HCT116 (cell line): ENCODE data around the gene IL21R.

Source experiments
- EZH2 ChIP-seq: fragments of 200-600 bp; sonication (generic); IDR thresholded peaks from 2 replicates; pipeline ENCODE4 v1.6.1; 2017; ENCODE audit warnings: antibody characterized with exemption, mixed run types
- JUND ChIP-seq: IDR thresholded peaks from 2 replicates; pipeline ENCODE4 v1.6.1; 2012
- POLR2A ChIP-seq: IDR thresholded peaks from 2 replicates; pipeline ENCODE4 v1.7.0; 2011; ENCODE audit warnings: borderline replicate concordance; ENCODE audit not compliant: insufficient read depth, insufficient read length; ENCODE audit errors: extremely low read depth
- TCF7L2 ChIP-seq: IDR thresholded peaks from 2 replicates; pipeline ENCODE4 v1.7.0; 2011; ENCODE audit warnings: borderline replicate concordance, inconsistent platforms; ENCODE audit not compliant: insufficient read depth, insufficient read length; ENCODE audit errors: extremely low read depth
- YY1 ChIP-seq: IDR thresholded peaks from 2 replicates; pipeline ENCODE4 v1.6.1; 2011; ENCODE audit warnings: low read length, low read depth, moderate library complexity, mild to moderate bottlenecking; ENCODE audit not compliant: insufficient replicate concordance; ENCODE audit errors: extremely low read depth
- TF ChIP-seq, protein P1 (sequence below), 3 experiments: fragments of 200-600 bp in 1 of 3; sonication (generic) in 1 of 3; IDR thresholded peaks in 2 of 3; conservative IDR thresholded peaks in 1 of 3; 2 replicates each; pipeline ENCODE4 v1.5.1; 2012 to 2017; ENCODE audit warnings: low read depth in 2 of 3, low read length in 2 of 3, antibody characterized with exemption in 1 of 3, borderline replicate concordance in 1 of 3, control low read depth in 1 of 3, mild to moderate bottlenecking in 1 of 3, mixed read lengths in 1 of 3, mixed run types in 1 of 3, moderate library complexity in 1 of 3; ENCODE audit not compliant: insufficient read depth in 1 of 3

DNA sequence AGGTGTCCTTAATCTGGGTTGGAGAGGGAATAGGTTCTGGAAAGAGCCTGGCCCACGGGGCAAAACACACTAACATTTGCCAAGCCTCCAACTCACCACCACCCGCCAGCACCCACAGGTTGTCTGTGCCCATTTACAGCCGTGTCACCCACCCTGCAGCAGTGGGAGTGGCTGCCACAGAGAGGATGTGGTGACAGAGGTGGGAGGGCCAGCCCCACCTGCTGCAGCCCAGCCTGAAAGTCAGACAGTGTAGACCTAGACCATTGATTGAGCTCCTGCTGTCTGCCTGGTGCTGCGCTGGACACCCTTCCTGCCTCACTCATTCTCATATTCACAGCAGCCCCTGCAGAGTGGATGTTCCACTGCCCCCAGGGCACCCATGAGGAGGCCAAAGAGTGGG lies 44.7 kb downstream of the IL21R start:
- TF ChIP-seq EZH2 (no peak), POLR2A (no peak), YY1 (no peak), JUND (no peak), TCF7L2 (no peak)
- TF ChIP-seq, protein P1, sequence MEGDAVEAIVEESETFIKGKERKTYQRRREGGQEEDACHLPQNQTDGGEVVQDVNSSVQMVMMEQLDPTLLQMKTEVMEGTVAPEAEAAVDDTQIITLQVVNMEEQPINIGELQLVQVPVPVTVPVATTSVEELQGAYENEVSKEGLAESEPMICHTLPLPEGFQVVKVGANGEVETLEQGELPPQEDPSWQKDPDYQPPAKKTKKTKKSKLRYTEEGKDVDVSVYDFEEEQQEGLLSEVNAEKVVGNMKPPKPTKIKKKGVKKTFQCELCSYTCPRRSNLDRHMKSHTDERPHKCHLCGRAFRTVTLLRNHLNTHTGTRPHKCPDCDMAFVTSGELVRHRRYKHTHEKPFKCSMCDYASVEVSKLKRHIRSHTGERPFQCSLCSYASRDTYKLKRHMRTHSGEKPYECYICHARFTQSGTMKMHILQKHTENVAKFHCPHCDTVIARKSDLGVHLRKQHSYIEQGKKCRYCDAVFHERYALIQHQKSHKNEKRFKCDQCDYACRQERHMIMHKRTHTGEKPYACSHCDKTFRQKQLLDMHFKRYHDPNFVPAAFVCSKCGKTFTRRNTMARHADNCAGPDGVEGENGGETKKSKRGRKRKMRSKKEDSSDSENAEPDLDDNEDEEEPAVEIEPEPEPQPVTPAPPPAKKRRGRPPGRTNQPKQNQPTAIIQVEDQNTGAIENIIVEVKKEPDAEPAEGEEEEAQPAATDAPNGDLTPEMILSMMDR (IDR thresholded peaks at IDR 0.05 in 2 of 3, conservative IDR thresholded peaks at IDR 0.05 in 1 of 3; ENCODE audit: borderline replicate concordance in 1 of 3, insufficient read depth in 1 of 3, low read depth in 2 of 3, low read length in 2 of 3) = no peak
